GM12878 (cell line): Measurements from ENCODE around the gene ZNF101. TPM values are rescaled to one million over a fixed set of nuclear protein-coding genes. Genes with fewer than 3 reads are reported as not detected.

ENCODE experiments used
- ATAC-seq: fragments of 200-7000 bp; cut with Tn5 transposase; 3 replicates; pipeline ENCODE4 v1.9.1; 2020; ENCODE audit warnings: mild to moderate bottlenecking, moderate library complexity
- BruUV-seq: library from RNA; stranded (reverse); fragments of 400-500 nt; replicated peaks from 2 replicates; lab custom pipeline; 2021; lab: Mats Ljungman, UMichigan
- CTCF ChIA-PET: fragments of 300-600 bp; sonication (Branson Sonifier 250); formaldehyde crosslinking; extraction: SDS; loops from one replicate; lab custom pipeline; 2021; ENCODE audit warnings: inconsistent platforms; lab: Yijun Ruan, JAX
- POLR2A ChIA-PET: fragments of 350-600 bp; formaldehyde crosslinking; extraction: SDS; loops from one replicate; lab custom pipeline; 2021; ENCODE audit warnings: inconsistent platforms; lab: Charles Lee
- RAD21 ChIA-PET: fragments of 300-600 bp; sonication (Branson Sonifier 250); formaldehyde crosslinking; loops from one replicate; lab custom pipeline; 2023; ENCODE audit warnings: antibody characterized with exemption; ENCODE audit not compliant: unreplicated experiment; lab: Charles Lee
- SMC1A ChIA-PET: fragments of 300-600 bp; sonication (Branson Sonifier 250); formaldehyde crosslinking; loops from one replicate; lab custom pipeline; 2023; ENCODE audit not compliant: unreplicated experiment, uncharacterized antibody; lab: Charles Lee
- DNase-seq: peaks from one replicate; pipeline ENCODE4 v3.0.0-alpha.2; 2011; ENCODE audit warnings: low read depth, low spot score
- FAIRE-seq: peaks from 3 replicates; lab custom pipeline; 2011; peaks lifted over from hg19 to GRCh38; lab: Jason Lieb, UNC
- H2AFZ ChIP-seq: 2 replicates; pipeline ENCODE4 v1.6.0; 2011; ENCODE audit warnings: low read depth, low read length, control low read depth; ENCODE audit not compliant: control insufficient read depth
- H3K27ac ChIP-seq: 2 replicates; pipeline ENCODE4 v1.5.1; 2011; ENCODE audit warnings: control low read depth; ENCODE audit not compliant: control insufficient read depth, insufficient read depth
- H3K27me3 ChIP-seq, 2 experiments: replicated peaks in 1 of 2; 2 replicates each; pipeline versions ENCODE4 v1.6.0 to v1.6.1; 2011; ENCODE audit warnings: low read length in 1 of 2; ENCODE audit not compliant: control insufficient read depth in 2 of 2, insufficient read depth in 2 of 2
- H3K36me3 ChIP-seq, 2 experiments: 2 replicates each; pipeline ENCODE4 v1.5.1; 2011; ENCODE audit warnings: low read length in 1 of 2; ENCODE audit not compliant: control insufficient read depth in 2 of 2, insufficient read depth in 2 of 2
- H3K4me1 ChIP-seq: 2 replicates; pipeline ENCODE4 v1.6.1; 2011; ENCODE audit warnings: mild to moderate bottlenecking, low read length, moderate library complexity, mixed read lengths; ENCODE audit not compliant: control insufficient read depth, insufficient read depth
- H3K4me2 ChIP-seq: 2 replicates; pipeline ENCODE4 v1.6.0; 2011; ENCODE audit warnings: control low read depth; ENCODE audit not compliant: control insufficient read depth, insufficient read depth
- H3K4me3 ChIP-seq: fragments of 200-600 bp; sonication (generic); 2 replicates; pipeline ENCODE4 v1.5.1; 2016
- H3K79me2 ChIP-seq: 2 replicates; pipeline ENCODE4 v1.6.0; 2011; ENCODE audit warnings: low read length; ENCODE audit not compliant: control insufficient read depth, insufficient read depth
- H3K9ac ChIP-seq: 2 replicates; pipeline ENCODE4 v1.8.0; 2011; ENCODE audit warnings: low read length, control low read depth, mixed read lengths; ENCODE audit not compliant: control insufficient read depth, insufficient read depth
- H3K9me3 ChIP-seq: replicated peaks from 3 replicates; pipeline ENCODE4 v1.5.1; 2011; ENCODE audit warnings: mild to moderate bottlenecking, low read length; ENCODE audit not compliant: control insufficient read depth, insufficient read depth
- H4K20me1 ChIP-seq: 2 replicates; pipeline ENCODE4 v1.6.0; 2011; ENCODE audit not compliant: control insufficient read depth, insufficient read depth
- ATF7 ChIP-seq: fragments of 450-650 bp; IDR thresholded peaks from 2 replicates; pipeline ENCODE4 v1.6.1; 2016; ENCODE audit warnings: low read depth, mild to moderate bottlenecking
- BCL11A ChIP-seq: IDR thresholded peaks from 2 replicates; pipeline ENCODE4 v1.6.1; 2011; ENCODE audit warnings: low read depth, low read length
- ELK1 ChIP-seq: IDR thresholded peaks from 2 replicates; pipeline ENCODE4 v1.6.1; 2012; ENCODE audit warnings: low read depth, low read length, improper control_type of control experiment
- HDGF ChIP-seq: fragments of 450-650 bp; IDR thresholded peaks from 2 replicates; pipeline ENCODE4 v1.6.1; 2016; ENCODE audit warnings: antibody characterized with exemption
- MTA2 ChIP-seq: fragments of 450-650 bp; IDR thresholded peaks from 2 replicates; pipeline ENCODE4 v1.6.1; 2016; ENCODE audit warnings: low read depth, mild to moderate bottlenecking, moderate library complexity
- PML ChIP-seq: IDR thresholded peaks from 2 replicates; pipeline ENCODE4 v1.6.1; 2012; ENCODE audit warnings: low read length, inconsistent platforms
- POLR2A ChIP-seq: IDR thresholded peaks from 2 replicates; pipeline ENCODE4 v1.6.1; 2011; ENCODE audit warnings: low read depth, mild to moderate bottlenecking, low read length
- POU2F2 ChIP-seq: IDR thresholded peaks from 3 replicates; pipeline ENCODE4 v1.6.1; 2011; ENCODE audit warnings: low read depth, mild to moderate bottlenecking, low read length, borderline replicate concordance
- RFX5 ChIP-seq: IDR thresholded peaks from 2 replicates; pipeline ENCODE4 v1.6.1; 2011; ENCODE audit warnings: low read depth, low read length, improper control_type of control experiment
- SRF ChIP-seq, 2 experiments: IDR thresholded peaks; 2 replicates each; pipeline ENCODE4 v1.6.1; 2011; ENCODE audit warnings: low read depth in 2 of 2, low read length in 2 of 2, mild to moderate bottlenecking in 1 of 2, moderate library complexity in 1 of 2
- USF2 ChIP-seq: IDR thresholded peaks from 2 replicates; pipeline ENCODE4 v1.6.1; 2011; ENCODE audit warnings: low read depth, low read length, improper control_type of control experiment, borderline replicate concordance
- YY1 ChIP-seq: IDR thresholded peaks from 2 replicates; pipeline ENCODE4 v1.6.1; 2011; ENCODE audit warnings: low read depth, mild to moderate bottlenecking, low read length
- WGBS: methylation state at CpG from one replicate; pipeline ENCODE4 v1.1.6; 2016; ENCODE audit warnings: low lambda C conversion rate; ENCODE audit not compliant: insufficient replicate concordance, insufficient coverage; ENCODE audit errors: missing lambda C conversion rate; 5-methylcytosine and 5-hydroxymethylcytosine counted together
- in situ Hi-C: fragments of 300-500 bp; cut with MboI; formaldehyde crosslinking; loops from 9 replicates; pipeline ENCODE4 v1.14.3; 2018; ENCODE audit warnings: mixed read lengths
- intact Hi-C: fragments of 100-400 bp; cut with micrococcal nuclease; formaldehyde crosslinking; loops from one replicate; pipeline ENCODE4 v1.14.2; 2022; ENCODE audit not compliant: unreplicated experiment
- polyA plus RNA-seq, 11 experiments: library from polyadenylated mRNA; depleted of rRNA in 4 of 11; unstranded in 6 of 11; stranded (reverse) in 5 of 11; fragments of >200 nt; fragmentation: Nextera tagmentation in 4 of 11; fragmentation: Illumina TruSeq in 1 of 11; extraction: Ambion mirVana in 4 of 11; extraction: Trizol in 1 of 11; gene quantifications; 1 replicate in 1 of 11; 2 replicates in 10 of 11; pipeline versions ENCODE4 v1.2.1 to v1.2.3, GENCODE V29; 2011 to 2016; ENCODE audit warnings: inconsistent platforms in 2 of 11, missing spikeins in 2 of 11, low read depth in 1 of 11
- total RNA-seq, 4 experiments: library from RNA; depleted of rRNA in 3 of 4; stranded (reverse); fragments of >200 nt in 3 of 4; fragmentation: Illumina TruSeq in 1 of 4; extraction: Trizol in 1 of 4; gene quantifications; 2 replicates each; pipeline versions ENCODE4 v1.2.1 to v1.2.3, GENCODE V29; 2013 to 2021

Gene ZNF101
- total and polyA plus RNA-seq, 10 of the 15 experiments (the other 5 are each of a cell fraction or from before 2014, with no cell fraction given): 15.2 to 40.5 (median 19.8) TPM

- peak; percentile 62 for FAIRE-seq
- Histone ChIP-seq H3K36me3 (peaks cover 12 to 17% of the 10 kb centered on the region in 2 experiments), H3K9me3 (no peaks in the 10 kb centered on the region; the same call in 1 of the 3 replicates), H3K9ac (peak overlapping the region; percentile 92), H2AFZ (no peak overlapping the region; the same call in 1 of the 2 replicates), H3K4me3 (peak overlapping the region; percentile 87), H3K27me3 (no peaks in the 10 kb centered on the region), H3K27ac (peak overlapping the region; percentile 97), H4K20me1 (no peaks in the 10 kb centered on the region), H3K4me2 (peak overlapping the region; percentile 77), H3K4me1 (peaks cover 4% of the 10 kb centered on the region; the same call in 1 of the 2 replicates), H3K79me2 (peaks cover 40% of the 10 kb centered on the region)
- ChIA-PET CTCF (interaction anchor here (1.7 to 3.5 kb wide), 4 partner anchors 18 to 240 kb away, joined by 5 to 28 read pairs (median 8); partner anchors contain the start of gene GMIP), RAD21 (interaction anchor here (0.9 to 2.3 kb wide), 15 partner anchors 13 to 1114 kb away, joined by 3 to 13 read pairs (median 5); partner anchors contain the start of genes GMIP, ZNF14, ZNF253 and ZNF506), POLR2A (interaction anchor here (0.5 to 3.9 kb wide), 17 partner anchors 9 to 1358 kb away, joined by 3 to 18 read pairs (median 6); partner anchors contain the start of genes GMIP, LPAR2, NDUFA13 and ZNF14), SMC1A (interaction anchor here (0.8 to 2.2 kb wide), 14 partner anchors 20 to 239 kb away, joined by 3 to 10 read pairs (median 4); partner anchors contain the start of genes ZNF253, ZNF506 and ZNF93)
- 37% methylated on average over 8 of the region's 8 CpGs for WGBS
- TSS peak; percentile 95 for BruUV-seq
- in situ Hi-C loops: loop anchor here (10.0 kb wide), 1 partner anchor 1362 kb away; the partner anchor contains the start of gene ZNF430
- TF ChIP-seq POLR2A (peak; percentile 63), BCL11A (no peak), YY1 (0 out of 2 replicates have a peak, but pooled peaks have one; percentile 27)
- intact Hi-C loops: loop anchor here (2.0 to 10.0 kb wide), 4 partner anchors 64 to 242 kb away; partner anchors contain the start of genes ZNF253, ZNF506 and ZNF93
- no peak for DNase-seq
- ATAC-seq: no peak
These were observed 6.3 kb upstream of the ZNF101 start for GRCh38 chr19:19662344-19662743.

GRCh38 chr19:19662871-19663255, 5.8 kb upstream of the ZNF101 start:
- TF ChIP-seq ATF7: peak; percentile 19; the same call in 1 of the 2 replicates
- TF ChIP-seq RFX5: no peak
- no peak for TF ChIP-seq PML
- no peak for TF ChIP-seq USF2
- TF ChIP-seq POU2F2: no peak
- no peak for TF ChIP-seq ELK1
- peak in 1 of 2 experiments; percentile 68; a peak in 2 of 4 replicates for TF ChIP-seq SRF (IDR thresholded peaks at IDR 0.05; ENCODE audit: low read depth in 2 of 2, low read length in 2 of 2)
- no peak for TF ChIP-seq MTA2
- TF ChIP-seq HDGF: peak; percentile 46; the same call in 1 of the 2 replicates
- no peaks in the 10 kb centered on the region; the same call in 1 of the 3 replicates for H3K9me3 ChIP-seq
- WGBS: under 1% methylated on average over 17 of the region's 17 CpGs
- peak overlapping the region; percentile 87 for H3K4me3 ChIP-seq
- intact Hi-C loops: loop anchor here (2.0 to 10.0 kb wide), 4 partner anchors 64 to 242 kb away; partner anchors contain the start of genes ZNF253, ZNF506 and ZNF93
- no peak overlapping the region for H2AFZ ChIP-seq
- FAIRE-seq (peak; percentile 27), DNase-seq (no peak), ATAC-seq (peak; percentile 11)
- ChIA-PET POLR2A (interaction anchor here (0.6 to 3.9 kb wide), 10 partner anchors 8 to 609 kb away, joined by 3 to 18 read pairs (median 8); partner anchors contain the start of genes GMIP, LPAR2, ZNF253 and ZNF93), CTCF (interaction anchor here (3.5 kb wide), 1 partner anchor 131 kb away, joined by 28 read pairs; no protein-coding TSS in a partner anchor), RAD21 (interaction anchor here (1.3 to 2.3 kb wide), 8 partner anchors 65 to 239 kb away, joined by 3 to 13 read pairs (median 8); partner anchors contain the start of genes ZNF14, ZNF253, ZNF506 and ZNF93), SMC1A (interaction anchor here (1.3 to 2.2 kb wide), 5 partner anchors 113 to 238 kb away, joined by 3 to 9 read pairs (median 6); partner anchors contain the start of genes ZNF253 and ZNF93)
- no peaks in the 10 kb centered on the region for H4K20me1 ChIP-seq
- no peaks in the 10 kb centered on the region for H3K27me3 ChIP-seq
- H3K27ac ChIP-seq: peak overlapping the region; percentile 97
- H3K79me2 ChIP-seq: peaks cover 40% of the 10 kb centered on the region
- in situ Hi-C loops: loop anchor here (10.0 kb wide), 1 partner anchor 1362 kb away; the partner anchor contains the start of gene ZNF430
- peaks cover 10 to 17% of the 10 kb centered on the region in 2 experiments for H3K36me3 ChIP-seq
- H3K4me1 ChIP-seq: peaks cover 10% of the 10 kb centered on the region
- peak overlapping the region; percentile 77 for H3K4me2 ChIP-seq
- peak overlapping the region; percentile 92 for H3K9ac ChIP-seq
- no TSS peak for BruUV-seq
